ENCODE results near the gene CENPB.

Gene CENPB

DNA sequence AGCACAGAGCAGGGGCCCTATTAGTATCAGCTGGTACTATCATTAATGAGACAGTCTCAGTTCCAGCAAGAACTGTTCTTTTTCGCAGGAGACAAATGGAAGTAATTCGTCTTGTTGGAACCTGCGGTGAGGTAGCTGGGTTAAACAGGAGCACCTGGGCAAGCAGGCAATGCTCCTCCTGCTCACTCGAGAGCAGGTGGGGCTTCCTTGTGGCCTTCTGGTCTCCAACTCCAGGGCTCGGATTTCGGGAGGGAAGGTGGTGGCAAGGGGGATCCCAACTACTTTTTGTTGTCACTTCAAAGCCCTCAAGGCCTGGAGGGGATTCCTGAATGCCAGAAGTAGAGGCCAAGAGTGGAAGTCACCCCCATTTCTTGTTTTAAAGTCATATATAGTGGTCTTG lies 3.9 kb downstream of the CENPB start:
- H3K4me1 ChIP-seq (ENCODE audit: control insufficient read depth, insufficient read depth, low read length, poor library complexity, severe bottlenecking), result peaks cover 22% of the 10 kb centered on the region
- H3K4me3 ChIP-seq (ENCODE audit: insufficient read depth, low read depth, low read length, poor library complexity, severe bottlenecking), result no peak overlapping the region
- DNase-seq, result no peak
- no peak overlapping the region for H3K27ac ChIP-seq (ENCODE audit: insufficient read depth, low read length, poor library complexity, severe bottlenecking)
- H3K36me3 ChIP-seq (ENCODE audit: control insufficient read depth, insufficient read depth, low read length), result no peaks in the 10 kb centered on the region
- no peaks in the 10 kb centered on the region for H3K9me3 ChIP-seq (ENCODE audit: control insufficient read depth, low read length)
- no peaks in the 10 kb centered on the region for H3K27me3 ChIP-seq (replicated peaks; ENCODE audit: control insufficient read depth, insufficient read depth, low read length, poor library complexity, severe bottlenecking)

GRCh38 chr20:3781153-3781910 lies 5.2 kb downstream of the CENPB start, which contains the start of gene SPEF1:
Gene SPEF1 (minus strand): TSS chr20:3781448. CDS start chr20:3781287, 161 bp downstream.
- H3K27ac ChIP-seq (ENCODE audit: insufficient read depth, low read length, poor library complexity, severe bottlenecking), result no peak within 1 kb of the TSS

DNA sequence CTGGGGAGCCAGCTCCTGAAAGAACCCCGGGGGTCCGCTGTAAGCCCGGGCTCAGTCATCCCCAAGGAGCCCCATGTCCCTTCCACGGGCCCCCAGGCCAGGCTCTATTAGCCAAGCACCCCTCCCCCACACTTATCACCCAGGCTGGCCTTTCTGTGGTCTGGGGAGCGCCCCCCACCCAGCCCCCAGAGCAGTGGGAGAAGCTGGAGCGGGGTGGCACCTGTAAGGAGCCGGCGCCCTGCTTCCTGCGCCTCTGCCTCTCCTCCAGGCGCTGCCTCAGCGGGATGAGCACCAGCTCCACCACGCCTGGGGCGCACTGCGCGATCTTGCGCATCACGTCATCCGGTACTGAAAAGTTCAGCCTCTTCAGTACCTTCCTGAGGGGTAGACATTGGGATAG lies 7.6 kb downstream of the CENPB start:
- H3K4me1 ChIP-seq (ENCODE audit: control insufficient read depth, insufficient read depth, low read length, poor library complexity, severe bottlenecking), result peaks cover 21% of the 10 kb centered on the region
- H3K9me3 ChIP-seq (ENCODE audit: control insufficient read depth, low read length), result no peaks in the 10 kb centered on the region
- no peaks in the 10 kb centered on the region for H3K36me3 ChIP-seq (ENCODE audit: control insufficient read depth, insufficient read depth, low read length)
- no peak for DNase-seq
- no peak overlapping the region for H3K4me3 ChIP-seq (ENCODE audit: insufficient read depth, low read depth, low read length, poor library complexity, severe bottlenecking)
- no peaks in the 10 kb centered on the region for H3K27me3 ChIP-seq (replicated peaks; ENCODE audit: control insufficient read depth, insufficient read depth, low read length, poor library complexity, severe bottlenecking)
- no peak overlapping the region for H3K27ac ChIP-seq (ENCODE audit: insufficient read depth, low read length, poor library complexity, severe bottlenecking)

More at GRCh38 chr20:3781153-3781910, 5.2 kb downstream of the CENPB start, which contains the start of gene SPEF1:
- Histone ChIP-seq H3K36me3 (ENCODE audit: control insufficient read depth, insufficient read depth, low read length) (no peaks in the 10 kb centered on the region), H3K9me3 (ENCODE audit: control insufficient read depth, low read length) (no peaks in the 10 kb centered on the region), H3K27me3 (replicated peaks; ENCODE audit: control insufficient read depth, insufficient read depth, low read length, poor library complexity, severe bottlenecking) (no peaks in the 10 kb centered on the region), H3K4me1 (ENCODE audit: control insufficient read depth, insufficient read depth, low read length, poor library complexity, severe bottlenecking) (peaks cover 21% of the 10 kb centered on the region), H3K4me3 (ENCODE audit: insufficient read depth, low read depth, low read length, poor library complexity, severe bottlenecking) (peak within 1 kb of the TSS; percentile 33)
- peak in 2 of 3 donors; percentile 32 to 44 for DNase-seq

DNA sequence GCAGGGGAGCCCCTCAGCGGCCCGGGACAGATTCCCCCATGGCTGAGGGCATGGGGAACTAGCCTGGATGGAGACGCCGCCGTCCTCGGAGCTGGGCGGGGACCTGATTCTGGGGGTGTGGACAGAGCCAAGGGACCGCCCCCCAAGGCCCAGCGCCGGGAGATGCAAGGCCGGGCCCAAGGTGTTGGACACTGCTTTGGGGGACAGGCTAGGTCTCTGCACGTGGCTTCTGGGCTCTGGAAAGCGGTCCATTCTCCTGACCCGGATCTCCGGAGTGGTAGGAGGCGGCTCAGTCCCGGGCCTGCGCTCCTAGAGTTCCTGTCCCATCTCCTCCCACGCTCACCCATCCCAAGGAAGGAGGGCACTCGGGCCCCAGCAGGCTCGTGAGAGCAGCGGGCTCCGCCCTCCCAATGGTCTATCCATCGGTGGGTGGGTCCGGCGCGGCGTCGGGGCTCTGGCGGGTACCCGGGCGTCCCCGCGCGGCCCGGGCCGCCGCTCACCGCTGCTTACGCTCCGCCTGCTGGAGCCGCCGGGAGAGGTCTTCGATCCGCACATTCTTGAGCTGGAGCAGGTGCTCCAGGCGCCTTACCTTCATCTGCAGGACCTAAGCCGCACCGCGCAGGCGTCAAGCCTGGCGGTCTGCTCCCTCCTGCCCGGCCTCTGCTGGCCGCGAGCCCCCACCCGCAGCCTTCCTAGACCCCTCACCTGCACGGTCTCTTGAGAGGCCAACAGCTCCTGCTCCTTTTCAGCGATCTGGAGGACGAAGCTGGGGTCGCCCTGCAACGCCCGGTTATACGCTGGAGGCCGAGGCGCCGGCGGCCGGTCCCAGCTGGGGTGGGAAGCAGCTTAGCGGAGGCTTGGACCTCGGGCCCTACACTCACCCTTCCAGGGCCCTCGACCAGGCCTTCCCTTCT lies 8.6 kb downstream of the CENPB start:
- no peaks in the 10 kb centered on the region for H3K36me3 ChIP-seq (ENCODE audit: control insufficient read depth, insufficient read depth, low read length)
- H3K27me3 ChIP-seq (replicated peaks; ENCODE audit: control insufficient read depth, insufficient read depth, low read length, poor library complexity, severe bottlenecking), result no peaks in the 10 kb centered on the region
- DNase-seq, result peak in 1 of 3 donors; percentile 36
- H3K4me3 ChIP-seq (ENCODE audit: insufficient read depth, low read depth, low read length, poor library complexity, severe bottlenecking), result peak overlapping the region; percentile 56
- no peak overlapping the region for H3K27ac ChIP-seq (ENCODE audit: insufficient read depth, low read length, poor library complexity, severe bottlenecking)
- no peaks in the 10 kb centered on the region for H3K9me3 ChIP-seq (ENCODE audit: control insufficient read depth, low read length)
- peaks cover 21% of the 10 kb centered on the region for H3K4me1 ChIP-seq (ENCODE audit: control insufficient read depth, insufficient read depth, low read length, poor library complexity, severe bottlenecking)

GRCh38 chr20:3777381-3777715 lies 9.2 kb downstream of the CENPB start:
- no peak for DNase-seq
- Histone ChIP-seq H3K4me1 (ENCODE audit: control insufficient read depth, insufficient read depth, low read length, poor library complexity, severe bottlenecking) (peaks cover 21% of the 10 kb centered on the region), H3K27me3 (replicated peaks; ENCODE audit: control insufficient read depth, insufficient read depth, low read length, poor library complexity, severe bottlenecking) (no peaks in the 10 kb centered on the region), H3K9me3 (ENCODE audit: control insufficient read depth, low read length) (no peaks in the 10 kb centered on the region), H3K27ac (ENCODE audit: insufficient read depth, low read length, poor library complexity, severe bottlenecking) (no peak overlapping the region), H3K4me3 (ENCODE audit: insufficient read depth, low read depth, low read length, poor library complexity, severe bottlenecking) (peak overlapping the region; percentile 56), H3K36me3 (ENCODE audit: control insufficient read depth, insufficient read depth, low read length) (no peaks in the 10 kb centered on the region)

- DNase-seq, result no peak
- Histone ChIP-seq H3K27ac (ENCODE audit: insufficient read depth, low read length, poor library complexity, severe bottlenecking) (no peak overlapping the region), H3K27me3 (replicated peaks; ENCODE audit: control insufficient read depth, insufficient read depth, low read length, poor library complexity, severe bottlenecking) (no peaks in the 10 kb centered on the region), H3K4me3 (ENCODE audit: insufficient read depth, low read depth, low read length, poor library complexity, severe bottlenecking) (no peak overlapping the region), H3K9me3 (ENCODE audit: control insufficient read depth, low read length) (no peaks in the 10 kb centered on the region), H3K4me1 (ENCODE audit: control insufficient read depth, insufficient read depth, low read length, poor library complexity, severe bottlenecking) (peaks cover 19% of the 10 kb centered on the region), H3K36me3 (ENCODE audit: control insufficient read depth, insufficient read depth, low read length) (no peaks in the 10 kb centered on the region)
Observed at GRCh38 chr20:3775457-3776108, 11.0 kb downstream of the CENPB start.

DNA sequence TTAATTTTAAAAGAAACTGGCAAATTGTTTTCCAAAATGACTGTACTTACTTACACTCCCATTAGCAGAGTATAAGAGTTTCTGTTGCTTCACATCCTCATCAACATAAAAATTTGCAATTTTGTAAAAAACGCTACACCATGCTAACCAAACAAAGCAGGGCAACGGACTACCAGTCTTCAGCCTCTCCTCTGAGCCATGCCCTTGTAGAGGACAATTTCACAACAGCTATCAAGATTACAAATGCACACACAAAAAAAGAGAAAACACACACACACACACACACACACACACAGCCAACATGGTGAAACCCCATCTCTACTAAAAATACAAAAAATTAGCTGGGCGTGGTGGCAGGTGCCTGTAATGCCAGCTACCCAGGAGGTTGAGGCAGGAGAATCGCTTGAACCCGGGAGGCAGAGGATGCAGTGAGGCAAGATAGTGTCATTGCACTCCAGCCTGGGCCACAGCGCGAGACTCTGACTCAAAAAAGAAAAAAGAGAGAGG lies 14.9 kb downstream of the CENPB start:
- H3K36me3 ChIP-seq (ENCODE audit: control insufficient read depth, insufficient read depth, low read length), result no peaks in the 10 kb centered on the region
- no peaks in the 10 kb centered on the region for H3K9me3 ChIP-seq (ENCODE audit: control insufficient read depth, low read length)
- DNase-seq, result no peak
- peaks cover 23% of the 10 kb centered on the region for H3K4me1 ChIP-seq (ENCODE audit: control insufficient read depth, insufficient read depth, low read length, poor library complexity, severe bottlenecking)
- no peaks in the 10 kb centered on the region for H3K27me3 ChIP-seq (replicated peaks; ENCODE audit: control insufficient read depth, insufficient read depth, low read length, poor library complexity, severe bottlenecking)
- no peak overlapping the region for H3K27ac ChIP-seq (ENCODE audit: insufficient read depth, low read length, poor library complexity, severe bottlenecking)
- H3K4me3 ChIP-seq (ENCODE audit: insufficient read depth, low read depth, low read length, poor library complexity, severe bottlenecking), result no peak overlapping the region

- H3K4me3 ChIP-seq (ENCODE audit: insufficient read depth, low read depth, low read length, poor library complexity, severe bottlenecking), result peak overlapping the region; percentile 75
- no peaks in the 10 kb centered on the region for H3K9me3 ChIP-seq (ENCODE audit: control insufficient read depth, low read length)
- peaks cover 27% of the 10 kb centered on the region for H3K4me1 ChIP-seq (ENCODE audit: control insufficient read depth, insufficient read depth, low read length, poor library complexity, severe bottlenecking)
- H3K27ac ChIP-seq (ENCODE audit: insufficient read depth, low read length, poor library complexity, severe bottlenecking), result peak overlapping the region; percentile 99
- peak; percentile 81 to 84 (median 84) for DNase-seq
- no peaks in the 10 kb centered on the region for H3K27me3 ChIP-seq (replicated peaks; ENCODE audit: control insufficient read depth, insufficient read depth, low read length, poor library complexity, severe bottlenecking)
- no peaks in the 10 kb centered on the region for H3K36me3 ChIP-seq (ENCODE audit: control insufficient read depth, insufficient read depth, low read length)
Observed at GRCh38 chr20:3768342-3769130, 18.0 kb downstream of the CENPB start.
